ENCODE results near the gene FARP1. TPM values are rescaled to one million over a fixed set of nuclear protein-coding genes. Genes with fewer than 3 reads are reported as not detected.

The FARP1 gene
- total RNA-seq, 4 donors from 2014 or later, result 28.3 to 69.2 (median 36.4) TPM

GRCh38 chr13:98105929-98106336 lies 37.0 kb upstream of the FARP1 start:
- peak; percentile 16 for ATAC-seq
- WGBS, 2 donors (ENCODE audit: low coverage in 1 of 2), result 17 to 56% methylated on average over 1 to 2 of the region's 3 CpGs
- no peaks in the 10 kb centered on the region for H3K27me3 ChIP-seq
- H3K4me1 ChIP-seq, result no peaks in the 10 kb centered on the region
- H3K27ac ChIP-seq, result no peak overlapping the region
- no peaks in the 10 kb centered on the region for H3K9me3 ChIP-seq
- H3K4me3 ChIP-seq, result no peak overlapping the region
- no peaks in the 10 kb centered on the region for H3K36me3 ChIP-seq
- no peak for TF ChIP-seq POLR2AphosphoS5 (IDR thresholded peaks at IDR 0.05)

DNA sequence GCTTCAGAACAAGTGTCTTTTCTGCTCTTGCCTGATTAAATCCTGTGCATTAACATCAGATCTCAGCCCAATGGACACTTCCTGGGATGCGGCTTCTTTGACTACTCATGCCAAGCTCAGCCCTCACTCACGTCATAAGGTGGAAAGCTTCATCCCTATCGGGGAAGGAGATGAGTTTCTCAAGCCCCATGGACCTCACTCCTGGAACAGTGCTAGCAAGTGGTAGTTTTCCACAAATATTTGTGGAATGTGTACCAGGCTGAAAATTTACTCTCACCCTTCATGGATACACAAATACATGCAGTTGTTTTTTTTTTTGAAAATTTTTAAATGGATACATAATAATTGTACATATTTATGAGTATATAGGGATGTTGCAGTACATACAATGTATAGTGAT lies 34.6 kb upstream of the FARP1 start:
- 56 to 83% methylated on average over 2 of the region's 3 CpGs for WGBS, 2 donors (ENCODE audit: low coverage in 1 of 2)
- H3K4me1 ChIP-seq, result no peaks in the 10 kb centered on the region
- H3K27ac ChIP-seq, result no peak overlapping the region
- no peak overlapping the region for H3K4me3 ChIP-seq
- TF ChIP-seq EP300 (IDR thresholded peaks at IDR 0.05), result no peak
- TF ChIP-seq POLR2A (IDR thresholded peaks at IDR 0.05), result no peak
- TF ChIP-seq, protein P1, sequence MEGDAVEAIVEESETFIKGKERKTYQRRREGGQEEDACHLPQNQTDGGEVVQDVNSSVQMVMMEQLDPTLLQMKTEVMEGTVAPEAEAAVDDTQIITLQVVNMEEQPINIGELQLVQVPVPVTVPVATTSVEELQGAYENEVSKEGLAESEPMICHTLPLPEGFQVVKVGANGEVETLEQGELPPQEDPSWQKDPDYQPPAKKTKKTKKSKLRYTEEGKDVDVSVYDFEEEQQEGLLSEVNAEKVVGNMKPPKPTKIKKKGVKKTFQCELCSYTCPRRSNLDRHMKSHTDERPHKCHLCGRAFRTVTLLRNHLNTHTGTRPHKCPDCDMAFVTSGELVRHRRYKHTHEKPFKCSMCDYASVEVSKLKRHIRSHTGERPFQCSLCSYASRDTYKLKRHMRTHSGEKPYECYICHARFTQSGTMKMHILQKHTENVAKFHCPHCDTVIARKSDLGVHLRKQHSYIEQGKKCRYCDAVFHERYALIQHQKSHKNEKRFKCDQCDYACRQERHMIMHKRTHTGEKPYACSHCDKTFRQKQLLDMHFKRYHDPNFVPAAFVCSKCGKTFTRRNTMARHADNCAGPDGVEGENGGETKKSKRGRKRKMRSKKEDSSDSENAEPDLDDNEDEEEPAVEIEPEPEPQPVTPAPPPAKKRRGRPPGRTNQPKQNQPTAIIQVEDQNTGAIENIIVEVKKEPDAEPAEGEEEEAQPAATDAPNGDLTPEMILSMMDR (IDR thresholded peaks at IDR 0.05), result no peak
- TF ChIP-seq POLR2AphosphoS5 (IDR thresholded peaks at IDR 0.05), result no peak
- no peaks in the 10 kb centered on the region for H3K27me3 ChIP-seq
- H3K9me3 ChIP-seq, result no peaks in the 10 kb centered on the region
- ATAC-seq, result no peak
- H3K36me3 ChIP-seq, result no peaks in the 10 kb centered on the region

DNA sequence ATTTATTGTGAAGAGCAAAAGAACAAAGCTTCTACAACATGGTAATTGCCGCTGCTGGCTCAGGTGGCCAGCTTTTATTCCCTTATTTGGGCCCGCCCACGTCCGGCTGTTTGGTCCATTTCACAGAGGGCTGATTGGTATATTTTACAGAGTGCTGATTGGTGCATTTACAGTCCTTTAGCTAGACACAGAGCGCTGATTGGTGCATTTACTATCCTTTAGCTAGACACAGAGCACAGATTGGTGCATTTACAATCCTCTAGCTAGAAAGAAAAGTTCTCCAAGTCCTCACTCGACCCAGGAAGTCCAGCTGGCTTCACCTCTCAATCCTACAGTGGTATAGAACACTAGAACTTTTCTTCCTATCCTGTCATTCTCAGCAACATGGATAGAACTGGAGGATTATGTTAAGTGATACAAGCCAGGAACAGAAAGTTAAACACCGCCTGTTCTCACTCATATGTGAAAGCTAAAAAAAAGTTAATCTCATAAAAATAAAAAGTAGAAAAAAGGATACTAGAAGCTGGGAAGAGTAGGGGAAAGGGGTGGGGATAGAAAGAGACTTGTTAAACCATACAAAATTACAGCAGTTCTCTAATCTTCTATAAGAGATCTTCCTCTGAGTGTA lies 33.6 kb upstream of the FARP1 start:
- no peak overlapping the region for H3K27ac ChIP-seq
- H3K36me3 ChIP-seq, result no peaks in the 10 kb centered on the region
- H3K27me3 ChIP-seq, result no peaks in the 10 kb centered on the region
- TF ChIP-seq POLR2AphosphoS5 (IDR thresholded peaks at IDR 0.05) (no peak), POLR2A (IDR thresholded peaks at IDR 0.05) (no peak), EP300 (IDR thresholded peaks at IDR 0.05) (no peak)
- TF ChIP-seq, protein P1 (IDR thresholded peaks at IDR 0.05), result no peak
- H3K9me3 ChIP-seq, result no peaks in the 10 kb centered on the region
- no peak overlapping the region for H3K4me3 ChIP-seq
- H3K4me1 ChIP-seq, result no peaks in the 10 kb centered on the region
- no peak for ATAC-seq
- WGBS, 2 donors (ENCODE audit: low coverage in 1 of 2), result 73 to 100% methylated on average over 1 to 6 of the region's 7 CpGs

- WGBS, 2 donors (ENCODE audit: low coverage in 1 of 2), result 62% methylated on average over 5 of the region's 5 CpGs; no CpG with 5 or more reads in 1 of the 2 donors
- Histone ChIP-seq H3K36me3 (no peaks in the 10 kb centered on the region), H3K9me3 (no peaks in the 10 kb centered on the region), H3K27me3 (no peaks in the 10 kb centered on the region), H3K4me1 (no peaks in the 10 kb centered on the region), H3K27ac (no peak overlapping the region), H3K4me3 (no peak overlapping the region)
- ATAC-seq, result no peak
- TF ChIP-seq POLR2A (IDR thresholded peaks at IDR 0.05) (no peak), EP300 (IDR thresholded peaks at IDR 0.05) (no peak), POLR2AphosphoS5 (IDR thresholded peaks at IDR 0.05) (no peak)
- TF ChIP-seq, protein P1 (IDR thresholded peaks at IDR 0.05), result no peak
These were observed 32.1 kb upstream of the FARP1 start for GRCh38 chr13:98110749-98111148.

GRCh38 chr13:98111168-98112098 lies 31.5 kb upstream of the FARP1 start:
- H3K36me3 ChIP-seq, result no peaks in the 10 kb centered on the region
- peaks cover 0 to 1% (median 0%) of the 10 kb centered on the region in 3 donors for H3K9me3 ChIP-seq
- ATAC-seq, result no peak
- H3K27me3 ChIP-seq, result no peaks in the 10 kb centered on the region
- no peaks in the 10 kb centered on the region for H3K4me1 ChIP-seq
- H3K4me3 ChIP-seq, result no peak overlapping the region
- WGBS, 2 donors (ENCODE audit: low coverage in 1 of 2), result 96 to 100% methylated on average over 1 to 3 of the region's 10 CpGs
- TF ChIP-seq, protein P1 (IDR thresholded peaks at IDR 0.05), result no peak
- no peak for TF ChIP-seq POLR2AphosphoS5 (IDR thresholded peaks at IDR 0.05)
- TF ChIP-seq EP300 (IDR thresholded peaks at IDR 0.05), result no peak
- no peak for TF ChIP-seq POLR2A (IDR thresholded peaks at IDR 0.05)
- H3K27ac ChIP-seq, result no peak overlapping the region

Measured in gastroesophageal sphincter (tissue), 4 donors.